NK-92 (cell line): ENCODE results near the gene RANGAP1.
"Not testable (repeated sequence)": the region's sequence is repeated elsewhere in the genome, so short reads cannot be mapped to it uniquely, and the experiment has no call there.

Experiments used
- DNase-seq: peaks from one replicate; lab custom pipeline; 2025; ENCODE audit not compliant: unreplicated experiment; lab: John Stamatoyannopoulos, UW

RANGAP1 gene

GRCh38 chr22:41301085-41302020 is 15.4 kb upstream of the RANGAP1 start, which contains the start of gene ZC3H7B:
Gene ZC3H7B (plus strand): TSS chr22:41301525. CDS start chr22:41320661, 19,136 bp downstream.
- no peak for DNase-seq

DNA sequence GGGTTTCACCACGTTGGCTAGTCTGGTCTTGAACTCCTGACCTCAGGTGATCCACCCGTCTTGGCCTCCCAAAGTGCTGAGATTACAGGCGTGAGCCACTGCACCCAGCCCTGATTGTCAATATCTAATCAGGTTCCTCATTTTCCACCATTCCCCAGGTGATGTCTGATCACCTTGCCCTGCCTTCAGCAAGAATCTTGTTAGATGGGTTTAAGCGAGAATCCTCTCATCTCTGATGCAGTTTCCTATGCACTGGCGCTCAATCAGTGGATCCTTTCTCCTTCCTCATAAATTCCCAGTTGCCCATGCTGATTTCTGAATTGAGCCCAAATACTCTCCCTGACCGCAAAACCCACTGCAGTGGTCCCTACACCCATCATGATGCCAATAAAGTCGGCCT is 14.7 kb upstream of the RANGAP1 start:
- DNase-seq: no peak

- DNase-seq: no peak
Observed at GRCh38 chr22:41296826-41297667, 11.1 kb upstream of the RANGAP1 start.

DNA sequence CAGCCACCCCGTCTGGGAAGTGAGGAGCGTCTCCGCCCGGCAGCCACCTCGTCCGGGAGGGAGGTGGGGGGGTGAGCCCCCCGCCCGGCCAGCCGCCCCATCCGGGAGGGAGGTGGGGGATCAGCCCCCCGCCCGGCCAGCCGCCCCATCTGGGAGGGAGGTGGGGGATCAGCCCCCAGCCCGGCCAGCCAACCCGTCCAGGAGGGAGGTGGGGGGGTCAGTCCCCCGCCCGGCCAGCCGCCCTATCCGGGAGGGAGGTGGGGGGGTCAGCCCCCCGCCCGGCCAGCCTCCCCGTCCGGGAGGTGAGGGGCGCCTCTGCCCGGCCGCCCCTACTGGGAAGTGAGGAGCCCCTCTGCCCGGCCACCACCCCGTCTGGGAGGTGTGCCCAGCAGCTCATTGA is 8.8 kb upstream of the RANGAP1 start:
- DNase-seq: not testable (repeated sequence)

DNA sequence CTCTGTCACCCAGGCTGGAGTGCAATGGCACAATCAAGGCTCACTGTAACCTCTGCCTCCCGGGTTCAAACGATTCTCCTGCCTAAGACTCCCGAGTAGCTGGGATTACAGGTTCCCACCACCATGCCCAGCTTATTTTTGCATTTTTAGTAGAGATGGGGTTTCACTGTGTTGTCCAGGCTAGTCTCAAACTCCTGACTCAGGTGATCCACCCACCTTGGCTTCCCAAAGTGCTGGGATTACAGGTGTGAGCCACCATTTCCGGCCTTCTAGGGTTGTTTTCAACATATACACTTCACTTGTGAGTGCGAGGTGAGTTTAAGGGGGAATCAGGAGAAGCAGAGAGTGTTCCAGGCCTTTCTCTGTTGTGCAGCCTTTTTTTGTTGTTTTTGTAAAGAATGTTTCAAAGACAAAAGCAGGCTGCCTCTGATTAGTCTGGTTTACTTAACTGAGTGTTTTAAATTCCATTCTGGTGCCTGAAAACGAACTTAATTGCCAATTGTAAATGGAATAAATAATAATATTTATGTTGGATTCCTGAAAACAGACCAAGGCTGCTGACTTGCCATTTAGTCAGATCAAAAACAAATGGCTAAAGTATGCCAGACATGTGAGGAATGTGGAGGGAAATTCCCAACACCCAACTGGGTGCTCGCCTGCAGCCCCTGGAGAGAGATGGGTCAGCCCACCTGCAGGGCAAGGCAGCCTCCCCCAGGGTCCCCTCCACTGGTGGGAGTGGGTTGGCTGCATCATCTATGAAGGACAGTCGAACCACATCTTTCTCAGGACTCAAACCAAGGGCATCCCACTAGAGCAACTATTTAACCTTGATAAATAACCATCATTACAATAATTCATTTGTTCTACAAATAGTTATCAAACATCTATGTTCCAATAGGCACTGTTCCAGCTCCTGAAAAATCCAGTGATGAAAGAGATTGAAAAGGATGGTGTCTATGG is 4.6 kb upstream of the RANGAP1 start:
- no peak for DNase-seq

DNA sequence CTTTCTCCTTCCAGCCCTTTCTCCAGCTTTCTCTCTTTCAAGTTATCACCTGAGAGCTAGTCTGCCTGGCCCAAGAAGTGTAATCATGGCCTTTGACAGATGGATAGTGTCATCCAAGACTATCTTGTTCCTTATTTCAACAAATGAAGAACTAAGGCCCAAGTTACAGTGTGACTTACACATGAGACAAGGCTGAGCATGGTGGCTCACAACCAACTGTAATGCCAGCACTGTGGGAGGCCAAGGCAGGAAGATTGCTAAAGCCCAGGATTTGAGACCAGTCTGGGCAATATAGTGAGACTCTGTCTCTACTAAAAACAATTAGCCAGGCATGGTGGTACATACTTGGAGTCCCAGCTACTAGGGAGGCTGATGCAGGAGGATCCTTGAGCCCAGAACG is 3.7 kb upstream of the RANGAP1 start:
- DNase-seq: no peak

- DNase-seq: no peak
Observed at GRCh38 chr22:41288245-41288946, 2.4 kb upstream of the RANGAP1 start.

DNA sequence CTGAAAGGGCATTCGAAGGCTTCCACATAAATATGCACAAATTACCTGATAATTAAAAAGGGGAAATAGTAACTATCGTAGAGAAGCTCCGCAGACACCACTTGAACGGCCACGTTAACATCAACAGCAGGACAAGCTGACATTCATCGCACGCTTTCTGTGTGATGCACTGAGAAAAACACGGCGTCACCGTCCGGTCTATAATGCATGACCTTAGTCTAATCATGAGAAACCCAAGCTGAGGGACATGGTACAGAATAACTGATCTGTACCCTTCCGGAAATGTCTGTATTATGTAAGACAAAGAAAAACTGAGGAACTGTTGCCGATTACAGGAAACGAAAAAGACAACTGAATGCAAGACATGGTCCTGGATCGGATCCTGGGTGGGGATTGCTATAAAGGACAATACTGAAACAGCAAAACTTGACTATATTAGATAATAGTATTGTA is 678 bp upstream of the RANGAP1 start:
- DNase-seq: no peak

DNA sequence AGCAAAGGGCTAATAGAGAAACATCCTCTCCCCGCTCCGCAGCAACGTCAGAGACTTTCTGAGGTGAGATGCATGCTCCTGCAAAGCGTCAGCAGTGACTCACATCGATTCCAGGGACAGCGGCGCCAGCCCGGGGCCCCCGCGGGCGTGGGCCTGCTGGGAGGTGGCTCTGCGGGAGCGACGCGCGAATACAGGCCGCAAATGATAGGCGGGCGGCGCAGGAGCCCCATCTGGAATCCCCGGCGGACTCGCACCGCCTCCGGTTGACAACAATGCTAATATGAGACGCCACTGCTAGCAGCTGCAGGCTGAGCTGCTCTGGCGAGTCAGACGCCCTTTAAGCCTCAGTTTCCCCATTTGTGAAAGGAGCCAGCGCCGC is 557 bp downstream of the RANGAP1 start:
- DNase-seq: no peak

- DNase-seq: no peak
Observed at GRCh38 chr22:41284465-41284864, 1.5 kb downstream of the RANGAP1 start.

DNA sequence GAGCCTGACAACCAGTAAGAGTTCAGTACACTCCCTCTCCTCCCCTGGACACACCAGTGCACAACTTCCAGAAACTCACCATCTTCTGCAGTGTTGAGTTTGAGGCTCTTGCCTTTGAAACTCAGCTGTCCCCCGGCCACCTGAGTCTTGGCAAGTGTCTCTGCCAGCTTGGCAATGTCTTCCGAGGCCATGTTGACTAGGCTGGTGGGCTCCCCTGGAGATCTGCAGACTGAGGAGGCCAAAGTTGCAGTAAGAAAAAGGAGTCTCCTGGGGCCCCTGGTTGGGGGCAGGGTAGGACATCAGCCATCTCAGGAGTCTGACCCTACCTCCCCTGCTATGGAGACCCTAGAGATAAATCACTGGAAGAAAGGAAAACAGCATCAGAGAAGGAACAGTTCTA is 5.1 kb downstream of the RANGAP1 start:
- DNase-seq: no peak

- no peak for DNase-seq
Observed at GRCh38 chr22:41280065-41280464, 5.9 kb downstream of the RANGAP1 start.

- no peak for DNase-seq
Observed at GRCh38 chr22:41274856-41275255, 11.1 kb downstream of the RANGAP1 start.

DNA sequence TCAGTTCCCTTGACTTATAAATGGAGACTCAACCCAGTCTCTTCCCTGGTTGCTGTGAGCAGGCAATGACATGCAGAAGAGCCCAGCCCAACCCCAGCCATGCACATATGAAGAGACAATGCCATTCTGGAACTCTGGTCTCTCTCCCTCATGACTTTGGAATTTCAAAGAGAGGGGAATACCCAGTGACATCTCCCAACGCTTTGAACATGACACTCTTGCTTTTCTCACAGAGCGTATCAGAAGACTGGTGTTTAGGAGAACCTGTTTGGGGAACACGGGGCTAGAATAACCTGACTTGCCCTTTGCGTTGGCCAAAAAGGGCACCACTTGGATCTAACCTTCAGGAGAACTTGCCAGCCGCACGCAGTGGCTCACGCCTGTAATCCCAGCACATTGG is 12.9 kb downstream of the RANGAP1 start:
- no peak for DNase-seq

- no peak for DNase-seq
Observed at GRCh38 chr22:41271787-41272186, 14.2 kb downstream of the RANGAP1 start.

- DNase-seq: no peak
Observed at GRCh38 chr22:41267958-41268357, 18.0 kb downstream of the RANGAP1 start.

DNA sequence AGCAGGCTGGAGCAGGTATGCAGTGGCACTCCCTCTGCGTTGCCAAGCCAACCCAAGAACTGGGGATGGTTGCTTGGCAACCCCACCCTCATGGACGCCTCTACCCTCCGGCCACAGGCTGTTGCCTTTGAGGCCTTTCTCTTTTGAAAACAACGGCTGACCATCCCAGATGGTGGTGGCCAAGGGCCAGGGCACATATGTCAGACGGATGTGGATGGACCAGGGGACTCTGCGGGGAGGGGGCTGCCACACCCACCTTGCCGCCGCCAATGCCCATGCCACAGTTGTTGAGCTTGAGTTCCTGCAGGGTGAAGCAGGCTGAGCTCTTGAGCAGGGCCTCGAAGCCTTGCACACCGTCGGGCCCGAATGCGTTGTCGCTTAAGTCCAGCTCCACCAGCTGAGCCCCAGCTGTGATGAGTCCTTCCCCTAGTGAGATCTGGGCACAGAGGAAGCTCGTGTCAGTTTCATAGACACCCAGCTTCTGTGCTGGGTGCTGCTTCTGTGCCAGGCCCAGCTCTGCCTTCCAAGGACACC is 21.5 kb downstream of the RANGAP1 start:
- no peak for DNase-seq

GRCh38 chr22:41263704-41264103 is 22.3 kb downstream of the RANGAP1 start:
- no peak for DNase-seq

DNA sequence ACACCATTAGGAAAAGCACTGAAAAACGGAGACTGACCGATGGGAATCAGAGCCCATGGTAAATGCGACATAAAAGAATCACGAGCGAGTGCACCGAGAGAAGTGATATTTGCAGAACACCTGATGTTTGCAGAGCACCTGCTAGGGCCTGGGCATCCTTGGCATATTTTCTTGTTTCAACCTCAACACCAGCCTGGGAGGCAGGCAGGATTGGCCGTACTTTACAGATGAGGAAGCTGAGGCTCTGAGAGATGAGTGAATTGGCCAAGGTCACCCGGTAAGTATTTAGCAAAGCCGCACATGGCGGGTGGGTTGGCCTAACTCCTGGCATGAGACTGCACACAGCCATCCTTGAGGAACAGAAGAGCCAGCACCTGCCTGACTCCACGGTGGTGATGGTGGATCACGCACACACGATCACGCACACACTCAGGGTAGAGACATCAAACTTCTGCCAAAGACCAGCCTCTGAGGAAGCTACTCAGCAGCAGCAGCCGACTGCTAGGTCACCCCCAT is 23.7 kb downstream of the RANGAP1 start:
- no peak for DNase-seq
